HG03378 (cell line): ENCODE data around the gene SAMD11.
"Not testable (repeated sequence)": the region's sequence is repeated elsewhere in the genome, so short reads cannot be mapped to it uniquely, and the experiment has no call there.

Source experiments
- ATAC-seq: cut with Tn5 transposase; IDR thresholded peaks from one replicate; pipeline ENCODE4 v1.9.1; 2021; ENCODE audit warnings: mild to moderate bottlenecking, moderate library complexity; ENCODE audit not compliant: unreplicated experiment

SAMD11 gene

DNA sequence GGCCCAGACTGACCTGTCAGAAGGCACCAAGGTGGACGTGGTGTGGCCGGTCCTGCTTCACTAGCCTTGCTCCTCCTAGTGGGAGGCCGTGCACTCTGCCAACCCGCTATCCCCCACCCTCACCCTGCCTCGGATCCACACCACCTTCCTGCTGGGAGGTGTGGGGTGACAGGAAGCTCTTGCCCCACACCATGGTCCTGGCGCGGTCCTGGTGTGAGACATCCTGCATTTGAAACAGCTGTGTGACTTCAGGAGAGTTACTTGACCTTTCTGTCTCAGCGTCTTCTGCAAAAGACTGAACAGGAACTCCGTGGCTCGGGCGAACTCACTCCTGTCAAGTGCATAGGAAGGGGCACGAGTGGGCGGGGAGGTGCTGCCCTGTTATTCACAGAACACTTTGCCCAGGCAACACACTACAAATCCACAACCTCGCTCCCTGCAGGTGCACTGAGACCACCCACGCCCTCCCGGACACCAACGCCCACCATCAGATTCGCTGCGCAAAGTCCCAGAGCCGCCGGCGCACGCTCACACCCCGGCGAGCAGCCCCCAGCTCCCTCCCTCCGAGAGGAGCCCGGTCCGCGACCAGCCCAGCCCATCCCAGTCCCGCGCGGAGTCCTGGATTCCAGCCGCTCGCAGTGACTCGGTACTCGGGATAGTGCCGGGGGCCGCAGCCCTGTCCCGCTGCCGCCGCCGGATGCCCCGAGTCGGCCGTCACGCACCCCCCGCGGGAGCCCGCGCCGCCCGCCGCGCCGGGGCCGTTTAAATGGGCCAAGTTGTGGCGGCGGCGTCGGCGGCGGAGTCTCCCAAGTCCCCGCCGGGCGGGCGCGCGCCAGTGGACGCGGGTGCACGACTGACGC, at the start of gene SAMD11:
Gene SAMD11, plus strand, starts transcription at position 793 of the 860 bp plus-strand sequence. CDS start 509 bp downstream, outside the sequence.
- no peak for ATAC-seq

DNA sequence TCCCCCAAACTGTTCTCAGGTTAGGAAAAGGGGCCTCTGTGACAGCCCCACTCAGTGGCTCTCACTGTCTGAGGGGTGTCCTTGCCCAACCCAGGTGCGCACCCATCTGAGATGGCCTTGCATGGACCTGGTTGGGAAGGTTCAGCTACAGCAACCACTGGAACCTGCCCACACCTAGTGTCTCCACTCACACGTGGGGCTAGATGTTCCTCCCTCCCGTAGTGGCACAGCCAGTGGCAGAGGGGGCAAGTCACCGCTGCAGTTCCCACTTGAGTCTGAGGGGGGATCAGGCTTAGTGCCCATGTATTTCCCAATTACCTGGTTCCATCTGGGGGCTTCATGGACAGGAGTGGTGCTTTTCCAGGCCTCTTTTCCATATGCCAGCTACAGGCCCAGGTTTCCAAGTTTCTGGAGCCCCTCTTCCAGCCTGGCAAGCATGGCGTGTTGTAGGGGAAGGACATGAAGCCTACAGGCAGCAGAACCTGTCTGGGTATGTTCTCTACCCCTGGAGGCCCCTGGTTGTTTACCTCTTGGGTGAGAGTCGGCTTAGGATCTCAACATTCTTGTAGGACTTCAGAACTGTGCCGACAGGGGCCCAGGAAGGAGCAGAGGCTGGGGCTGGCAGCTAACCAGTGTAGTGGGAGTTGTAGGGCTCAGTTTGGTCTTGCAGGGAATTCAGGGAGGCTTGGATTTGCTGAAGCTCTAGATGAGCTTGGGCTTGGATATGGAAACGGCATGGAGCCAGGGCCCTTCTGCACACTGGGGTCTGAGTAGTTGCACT, 47.1 kb upstream of the SAMD11 start:
- not testable (repeated sequence) for ATAC-seq

DNA sequence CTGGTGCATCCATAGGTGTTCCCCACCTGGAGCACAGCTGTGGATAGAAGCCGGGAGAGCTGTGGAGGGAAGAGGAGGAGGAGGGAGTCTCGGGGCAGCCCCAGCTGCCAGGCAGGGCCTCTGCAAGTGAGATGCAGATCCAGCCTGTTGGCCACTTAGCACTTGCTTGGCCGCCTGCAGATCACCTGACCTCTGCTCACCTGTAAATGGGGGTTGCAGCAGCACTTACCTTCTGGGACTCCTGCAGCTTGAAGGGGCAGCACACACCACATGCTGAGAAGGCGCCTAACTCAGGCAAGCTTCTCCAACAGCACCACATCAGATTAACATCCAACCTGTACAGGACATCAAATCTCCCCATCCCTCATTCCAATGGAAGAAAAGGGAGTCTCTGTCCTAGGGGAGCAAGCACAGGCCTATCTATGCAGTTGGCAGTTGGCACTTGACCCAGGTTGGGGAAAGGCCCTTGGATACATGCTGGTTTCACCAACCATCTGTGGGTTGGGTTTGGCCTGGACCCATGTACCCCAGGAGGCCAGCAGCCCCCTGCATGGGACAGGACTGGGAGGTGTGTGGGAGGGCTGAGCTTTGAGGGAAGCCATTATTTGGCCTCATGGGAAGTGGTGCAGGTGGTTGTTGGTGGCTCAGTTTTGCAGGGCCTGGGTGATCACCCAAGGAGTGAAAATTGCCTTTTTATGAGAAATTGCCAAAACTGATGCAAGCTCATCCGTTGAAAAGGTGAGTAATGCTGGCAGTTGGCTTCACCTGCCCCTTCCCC, 46.3 kb upstream of the SAMD11 start:
- ATAC-seq: not testable (repeated sequence)

DNA sequence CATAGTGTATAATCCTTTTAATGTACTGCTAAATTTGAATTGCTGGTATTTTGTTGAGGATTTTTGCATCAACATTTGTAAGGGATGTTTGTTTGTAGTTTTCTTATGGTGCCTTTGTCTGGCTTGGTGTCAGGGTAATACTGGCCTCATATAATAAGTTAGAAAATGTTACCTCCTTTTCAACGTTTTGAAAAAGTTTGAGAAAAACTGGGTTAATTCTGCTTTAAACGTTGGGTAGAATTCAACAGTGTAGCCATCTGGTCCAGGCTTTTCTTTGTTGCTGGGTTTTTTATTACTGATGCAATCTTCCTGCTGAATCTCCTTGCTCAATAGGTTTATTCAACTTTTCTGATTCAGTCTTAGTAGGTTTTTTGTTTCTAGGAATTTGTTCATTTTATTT, 43.2 kb upstream of the SAMD11 start:
- ATAC-seq: not testable (repeated sequence)

GRCh38 chr1:880915-881314, 42.8 kb upstream of the SAMD11 start:
- ATAC-seq: not testable (repeated sequence)

DNA sequence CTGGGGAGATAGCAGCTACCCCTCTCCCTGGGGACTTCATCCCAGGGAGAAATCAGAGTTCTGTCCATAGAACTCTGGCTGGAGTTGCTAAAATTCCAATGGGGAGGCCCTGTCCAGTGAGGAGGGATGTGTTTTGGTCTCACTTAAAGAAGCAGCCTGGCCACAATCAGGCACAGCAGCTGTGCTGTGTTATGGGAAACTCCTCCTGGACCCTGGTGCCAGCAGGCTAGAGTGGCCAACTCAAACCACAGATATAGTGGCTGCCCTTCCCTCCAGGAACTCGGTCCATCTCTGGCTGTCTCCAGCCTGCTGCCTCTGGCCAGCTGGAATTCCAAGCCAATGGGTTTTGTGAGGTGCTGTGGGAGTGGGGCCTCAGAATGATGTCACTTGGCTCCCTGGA, 37.4 kb upstream of the SAMD11 start:
- ATAC-seq: no peak

DNA sequence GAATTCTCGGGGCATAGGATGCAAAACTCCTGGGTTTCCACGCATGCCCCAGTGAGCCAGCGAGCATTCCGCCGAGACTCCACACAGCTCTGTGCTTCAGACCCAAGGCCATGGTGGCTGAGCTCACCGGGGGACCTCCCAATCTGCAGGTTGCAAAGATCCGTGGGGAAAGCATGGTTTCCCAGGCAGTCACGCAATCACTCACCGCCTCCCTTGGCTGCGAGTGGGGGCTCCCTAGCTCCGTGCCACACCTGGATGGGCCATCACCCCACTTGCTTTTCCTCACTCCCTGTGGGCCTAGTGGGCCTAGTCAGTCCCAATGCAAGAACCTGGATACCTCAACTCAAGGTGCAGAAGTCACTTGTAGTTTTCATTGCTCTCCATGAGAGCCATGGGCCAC, 37.0 kb upstream of the SAMD11 start:
- ATAC-seq: no peak

- ATAC-seq: no peak
Measured at GRCh38 chr1:888297-888696, 35.4 kb upstream of the SAMD11 start.

DNA sequence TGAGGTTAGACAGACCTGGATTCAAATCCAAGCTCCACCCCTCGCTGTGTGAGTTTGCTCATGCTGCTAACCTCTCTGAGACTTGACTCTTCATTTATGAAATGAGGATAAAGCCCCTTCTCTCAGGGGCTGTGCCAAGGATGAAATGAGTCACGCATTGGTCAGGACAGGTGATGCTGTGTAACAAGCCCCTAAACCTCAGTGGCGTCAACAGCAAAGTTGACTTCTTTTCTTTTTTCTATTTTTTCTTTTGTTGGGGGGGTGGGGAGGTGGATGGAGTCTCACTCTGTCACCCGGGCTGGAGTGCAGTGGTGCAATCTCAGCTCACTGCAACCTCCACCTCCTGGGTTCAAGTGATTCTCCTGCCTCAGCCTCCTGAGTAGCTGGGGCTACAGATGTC, 33.9 kb upstream of the SAMD11 start:
- not testable (repeated sequence) for ATAC-seq

GRCh38 chr1:890234-890633, 33.5 kb upstream of the SAMD11 start:
- not testable (repeated sequence) for ATAC-seq

DNA sequence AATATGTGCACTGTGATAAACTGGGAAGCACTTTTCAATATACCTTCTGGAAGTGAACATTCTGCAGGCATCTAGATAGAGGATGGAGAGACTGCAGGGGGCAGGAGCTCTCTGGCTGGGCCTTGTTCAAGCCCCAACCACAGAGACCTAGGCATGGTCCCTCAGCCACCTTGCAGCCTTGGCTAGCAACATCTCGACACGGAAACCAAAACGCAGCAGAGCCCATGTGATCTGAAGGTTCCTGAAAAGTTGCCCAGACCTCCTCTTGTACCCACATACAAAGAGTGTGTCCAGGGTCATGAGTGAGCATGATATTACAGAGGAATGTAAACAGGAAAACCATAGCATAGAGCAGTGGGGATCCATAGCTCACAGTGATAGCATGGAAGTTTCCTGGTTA, 33.1 kb upstream of the SAMD11 start:
- no peak for ATAC-seq

DNA sequence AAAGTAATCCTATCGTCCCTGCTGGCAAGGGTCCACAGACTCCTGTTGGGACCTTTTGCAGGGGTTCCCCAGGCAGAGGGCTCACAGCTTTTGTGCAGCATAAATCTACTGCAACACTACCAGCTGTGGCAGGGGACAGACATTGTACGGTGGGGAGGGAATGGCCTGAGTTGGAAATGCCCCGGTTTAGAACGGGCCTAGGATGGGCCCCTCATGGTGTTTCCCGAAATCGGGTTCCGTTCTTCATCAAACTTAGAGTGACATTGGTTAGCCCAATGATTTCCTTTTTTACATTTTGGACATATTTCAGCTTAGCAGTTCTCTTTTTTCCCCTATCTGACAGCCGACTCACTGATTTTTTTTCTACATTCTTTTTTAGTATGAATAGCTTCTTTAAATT, 26.5 kb upstream of the SAMD11 start:
- ATAC-seq: no peak

DNA sequence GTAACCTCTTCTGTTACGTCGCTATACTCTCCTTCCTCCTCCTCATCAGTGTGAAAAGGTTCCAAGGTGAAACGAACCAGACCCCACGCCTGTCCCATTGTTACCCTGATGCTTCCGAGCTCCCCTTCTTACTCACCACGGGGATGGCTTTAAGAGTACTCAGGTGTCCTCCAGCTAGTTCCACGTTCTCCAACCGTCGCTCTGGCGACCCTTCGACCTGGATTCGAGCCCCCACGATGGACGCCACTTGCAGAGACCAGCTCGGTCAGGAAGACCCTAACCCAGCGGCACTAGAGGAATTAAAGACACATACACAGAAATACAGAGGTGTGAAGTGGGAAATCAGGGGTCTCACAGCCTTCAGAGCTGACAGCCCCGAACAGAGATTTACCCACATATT, 25.8 kb upstream of the SAMD11 start:
- ATAC-seq: not testable (repeated sequence)

DNA sequence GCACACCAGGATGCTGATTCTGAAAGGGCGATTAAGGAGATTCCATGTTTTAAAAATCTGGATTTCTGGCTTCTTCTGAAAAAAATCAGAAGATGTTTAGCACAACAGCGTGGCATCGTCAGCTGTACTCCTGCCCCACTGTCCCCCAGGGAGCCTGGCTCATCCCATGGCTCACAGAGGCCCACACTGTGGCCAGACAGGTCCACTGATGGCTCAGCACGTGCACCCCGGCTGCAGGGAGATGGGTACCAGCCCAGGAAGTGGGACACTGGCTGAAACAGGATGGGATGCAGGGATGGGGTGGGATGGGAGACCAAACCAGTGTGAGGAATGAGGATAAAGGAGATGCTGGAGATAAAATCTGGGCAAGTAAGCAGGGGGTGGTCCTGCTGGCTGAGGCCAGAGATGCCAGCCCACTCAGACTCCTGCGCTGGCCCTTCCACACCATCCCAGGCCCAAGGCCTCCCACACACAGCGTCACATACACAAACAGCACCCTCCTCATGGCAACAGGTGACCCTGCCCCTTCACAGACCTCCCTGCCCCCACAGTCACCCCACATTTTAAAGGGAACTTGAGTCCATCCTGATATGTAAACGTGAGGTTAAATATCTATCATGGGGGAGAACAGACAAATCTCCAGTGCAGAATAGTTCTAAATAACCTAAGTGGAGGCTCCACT, 23.9 kb upstream of the SAMD11 start:
- no peak for ATAC-seq

- ATAC-seq: no peak
Measured at GRCh38 chr1:901108-901859, 22.4 kb upstream of the SAMD11 start.

- ATAC-seq: no peak
Measured at GRCh38 chr1:902802-903201, 20.9 kb upstream of the SAMD11 start.

DNA sequence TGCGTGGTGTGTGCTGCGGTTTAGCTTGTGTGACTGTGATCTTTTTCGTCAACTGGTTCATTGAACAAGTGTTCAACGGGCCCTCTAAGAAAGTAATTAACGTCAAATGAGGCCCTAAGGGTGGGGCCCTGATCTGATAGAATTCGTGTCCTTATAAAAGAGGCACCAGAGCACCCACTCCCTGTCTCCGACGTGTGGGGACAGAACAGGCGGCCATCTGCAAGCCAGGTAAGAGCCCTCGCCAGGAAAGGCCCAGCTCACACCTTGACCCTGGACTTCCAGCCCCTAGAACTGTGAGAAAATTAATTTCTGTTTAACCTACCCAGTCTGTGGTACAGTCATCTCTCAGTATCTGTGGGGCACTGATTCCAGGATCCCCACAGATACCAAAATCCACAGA, 20.4 kb upstream of the SAMD11 start:
- no peak for ATAC-seq

GRCh38 chr1:903721-904271, 19.9 kb upstream of the SAMD11 start:
- ATAC-seq: no peak

GRCh38 chr1:904310-904950, 19.3 kb upstream of the SAMD11 start:
- no peak for ATAC-seq
